Measurements from ENCODE around the gene TOP1.

DNA sequence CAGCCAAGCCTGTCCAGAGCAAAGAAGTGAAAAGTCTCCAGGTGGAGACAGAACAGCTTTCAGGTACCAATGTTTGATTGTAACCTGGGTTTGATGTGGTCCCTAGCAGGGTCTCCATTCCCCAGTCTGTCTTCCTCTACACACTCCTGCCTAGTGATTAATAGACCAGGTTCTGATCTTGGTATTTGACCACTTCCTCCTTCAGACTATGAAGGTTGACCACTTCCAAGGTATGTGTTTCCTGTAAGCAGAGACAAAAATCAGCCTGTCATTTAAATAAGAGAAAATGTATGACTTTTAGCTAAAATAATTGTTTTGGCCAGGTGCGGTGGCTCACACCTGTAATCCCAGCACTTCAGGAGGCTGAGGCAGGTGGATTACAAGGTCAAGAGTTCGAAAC is 41.8 kb upstream of the TOP1 start:
- no peak for TF ChIP-seq RNF2 (IDR thresholded peaks at IDR 0.05; ENCODE audit: borderline replicate concordance, low read depth)
- TF ChIP-seq POLR2A (IDR thresholded peaks at IDR 0.05; ENCODE audit: low read length): no peak
- TF ChIP-seq, protein P1, sequence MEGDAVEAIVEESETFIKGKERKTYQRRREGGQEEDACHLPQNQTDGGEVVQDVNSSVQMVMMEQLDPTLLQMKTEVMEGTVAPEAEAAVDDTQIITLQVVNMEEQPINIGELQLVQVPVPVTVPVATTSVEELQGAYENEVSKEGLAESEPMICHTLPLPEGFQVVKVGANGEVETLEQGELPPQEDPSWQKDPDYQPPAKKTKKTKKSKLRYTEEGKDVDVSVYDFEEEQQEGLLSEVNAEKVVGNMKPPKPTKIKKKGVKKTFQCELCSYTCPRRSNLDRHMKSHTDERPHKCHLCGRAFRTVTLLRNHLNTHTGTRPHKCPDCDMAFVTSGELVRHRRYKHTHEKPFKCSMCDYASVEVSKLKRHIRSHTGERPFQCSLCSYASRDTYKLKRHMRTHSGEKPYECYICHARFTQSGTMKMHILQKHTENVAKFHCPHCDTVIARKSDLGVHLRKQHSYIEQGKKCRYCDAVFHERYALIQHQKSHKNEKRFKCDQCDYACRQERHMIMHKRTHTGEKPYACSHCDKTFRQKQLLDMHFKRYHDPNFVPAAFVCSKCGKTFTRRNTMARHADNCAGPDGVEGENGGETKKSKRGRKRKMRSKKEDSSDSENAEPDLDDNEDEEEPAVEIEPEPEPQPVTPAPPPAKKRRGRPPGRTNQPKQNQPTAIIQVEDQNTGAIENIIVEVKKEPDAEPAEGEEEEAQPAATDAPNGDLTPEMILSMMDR (IDR thresholded peaks at IDR 0.05): no peak
- TF ChIP-seq ESRRA (IDR thresholded peaks at IDR 0.05; ENCODE audit: borderline replicate concordance, low read length): no peak
- no peak for TF ChIP-seq EP300 (IDR thresholded peaks at IDR 0.05)
- TF ChIP-seq TP53 (CRISPR knock-in tag; IDR thresholded peaks at IDR 0.05): no peak
- TF ChIP-seq CHD2 (IDR thresholded peaks at IDR 0.05; ENCODE audit: low read length, partially characterized antibody): no peak
- TF ChIP-seq JUN (IDR thresholded peaks at IDR 0.05): no peak
- TF ChIP-seq TFCP2L1 (CRISPR knock-in tag; IDR thresholded peaks at IDR 0.05): no peak
- no peak for TF ChIP-seq RCOR1 (IDR thresholded peaks at IDR 0.05; ENCODE audit: low read depth, low read length)

Data from A549 (cell line).